HL-60 (cell line): Measurements from ENCODE around the gene TRIM44.

Experiments
- DNase-seq, 2 experiments: peaks; one replicate each; pipeline ENCODE4 v3.0.0-alpha.2; 2010 to 2020; ENCODE audit warnings: low read depth in 1 of 2, low spot score in 1 of 2
- H3K27ac ChIP-seq: fragments of 250-450 bp; sonication (Bioruptor Pico); replicated peaks from 2 replicates; pipeline ENCODE4 v1.5.1; 2020; ENCODE audit warnings: mild to moderate bottlenecking, moderate library complexity
- H3K27me3 ChIP-seq: fragments of 250-450 bp; sonication (Bioruptor Pico); 2 replicates; pipeline ENCODE4 v1.5.1; 2021; ENCODE audit warnings: mild to moderate bottlenecking, moderate library complexity; ENCODE audit not compliant: insufficient read depth, poor library complexity, severe bottlenecking
- H3K4me3 ChIP-seq: replicated peaks from 2 replicates; pipeline ENCODE4 v1.5.1; 2011; ENCODE audit warnings: mild to moderate bottlenecking, control low read depth, low read length; ENCODE audit not compliant: insufficient read depth
- GABPA ChIP-seq: IDR thresholded peaks from 2 replicates; pipeline ENCODE4 v1.6.1; 2012; ENCODE audit warnings: low read depth
- POLR2AphosphoS5 ChIP-seq: IDR thresholded peaks from 2 replicates; pipeline ENCODE4 v1.6.1; 2012; ENCODE audit warnings: low read depth
- SPI1 ChIP-seq: IDR thresholded peaks from 2 replicates; pipeline ENCODE4 v1.6.1; 2012; ENCODE audit warnings: low read depth, mild to moderate bottlenecking, borderline replicate concordance
- TF ChIP-seq, protein P1 (sequence below): IDR thresholded peaks from one replicate; pipeline ENCODE4 v1.5.1; 2011; ENCODE audit warnings: low read length, control low read depth, inconsistent platforms; ENCODE audit not compliant: insufficient read depth
- TF ChIP-seq, protein P2 (sequence below): IDR thresholded peaks from 2 replicates; pipeline ENCODE4 v1.6.1; 2012; ENCODE audit warnings: low read depth; ENCODE audit not compliant: insufficient replicate concordance

TRIM44 gene

DNA sequence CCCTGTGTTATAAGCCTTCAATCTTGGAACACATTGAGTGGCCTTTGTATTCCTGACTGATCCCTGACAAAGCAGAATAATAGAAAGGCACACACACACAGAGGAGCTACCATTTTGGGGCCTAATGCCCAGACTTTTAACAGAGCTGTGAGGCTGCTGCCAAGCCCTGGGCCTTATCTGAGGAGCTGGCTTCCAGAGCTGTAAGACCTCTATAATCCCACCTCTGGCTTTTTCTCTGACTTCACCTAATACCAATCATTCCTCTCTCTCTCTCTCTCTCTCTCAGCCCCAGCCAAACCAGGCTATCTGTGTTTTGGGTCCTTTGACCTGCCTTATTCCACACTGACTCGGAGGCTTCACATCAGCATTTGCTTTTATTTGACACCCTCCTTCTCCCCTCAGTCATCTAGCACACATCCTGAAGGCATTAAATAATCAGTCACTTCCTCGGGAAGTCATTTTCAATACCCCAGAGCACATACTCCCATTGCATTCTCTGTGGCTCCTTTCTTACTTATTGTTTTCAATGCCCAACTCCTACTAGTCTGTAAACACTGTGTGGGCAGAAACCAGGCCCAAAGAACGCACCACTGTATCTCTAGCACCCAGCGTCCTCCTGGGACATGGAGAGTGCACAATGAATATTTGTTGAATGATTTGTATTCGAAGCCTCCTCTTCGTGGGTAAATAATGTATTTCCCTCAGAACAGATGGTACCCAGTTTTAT lies 21.2 kb upstream of the TRIM44 start:
- no peak for TF ChIP-seq POLR2AphosphoS5
- no peak for TF ChIP-seq GABPA
- TF ChIP-seq SPI1, result no peak
- TF ChIP-seq, protein P1, sequence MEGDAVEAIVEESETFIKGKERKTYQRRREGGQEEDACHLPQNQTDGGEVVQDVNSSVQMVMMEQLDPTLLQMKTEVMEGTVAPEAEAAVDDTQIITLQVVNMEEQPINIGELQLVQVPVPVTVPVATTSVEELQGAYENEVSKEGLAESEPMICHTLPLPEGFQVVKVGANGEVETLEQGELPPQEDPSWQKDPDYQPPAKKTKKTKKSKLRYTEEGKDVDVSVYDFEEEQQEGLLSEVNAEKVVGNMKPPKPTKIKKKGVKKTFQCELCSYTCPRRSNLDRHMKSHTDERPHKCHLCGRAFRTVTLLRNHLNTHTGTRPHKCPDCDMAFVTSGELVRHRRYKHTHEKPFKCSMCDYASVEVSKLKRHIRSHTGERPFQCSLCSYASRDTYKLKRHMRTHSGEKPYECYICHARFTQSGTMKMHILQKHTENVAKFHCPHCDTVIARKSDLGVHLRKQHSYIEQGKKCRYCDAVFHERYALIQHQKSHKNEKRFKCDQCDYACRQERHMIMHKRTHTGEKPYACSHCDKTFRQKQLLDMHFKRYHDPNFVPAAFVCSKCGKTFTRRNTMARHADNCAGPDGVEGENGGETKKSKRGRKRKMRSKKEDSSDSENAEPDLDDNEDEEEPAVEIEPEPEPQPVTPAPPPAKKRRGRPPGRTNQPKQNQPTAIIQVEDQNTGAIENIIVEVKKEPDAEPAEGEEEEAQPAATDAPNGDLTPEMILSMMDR, result no peak
- TF ChIP-seq, protein P2, sequence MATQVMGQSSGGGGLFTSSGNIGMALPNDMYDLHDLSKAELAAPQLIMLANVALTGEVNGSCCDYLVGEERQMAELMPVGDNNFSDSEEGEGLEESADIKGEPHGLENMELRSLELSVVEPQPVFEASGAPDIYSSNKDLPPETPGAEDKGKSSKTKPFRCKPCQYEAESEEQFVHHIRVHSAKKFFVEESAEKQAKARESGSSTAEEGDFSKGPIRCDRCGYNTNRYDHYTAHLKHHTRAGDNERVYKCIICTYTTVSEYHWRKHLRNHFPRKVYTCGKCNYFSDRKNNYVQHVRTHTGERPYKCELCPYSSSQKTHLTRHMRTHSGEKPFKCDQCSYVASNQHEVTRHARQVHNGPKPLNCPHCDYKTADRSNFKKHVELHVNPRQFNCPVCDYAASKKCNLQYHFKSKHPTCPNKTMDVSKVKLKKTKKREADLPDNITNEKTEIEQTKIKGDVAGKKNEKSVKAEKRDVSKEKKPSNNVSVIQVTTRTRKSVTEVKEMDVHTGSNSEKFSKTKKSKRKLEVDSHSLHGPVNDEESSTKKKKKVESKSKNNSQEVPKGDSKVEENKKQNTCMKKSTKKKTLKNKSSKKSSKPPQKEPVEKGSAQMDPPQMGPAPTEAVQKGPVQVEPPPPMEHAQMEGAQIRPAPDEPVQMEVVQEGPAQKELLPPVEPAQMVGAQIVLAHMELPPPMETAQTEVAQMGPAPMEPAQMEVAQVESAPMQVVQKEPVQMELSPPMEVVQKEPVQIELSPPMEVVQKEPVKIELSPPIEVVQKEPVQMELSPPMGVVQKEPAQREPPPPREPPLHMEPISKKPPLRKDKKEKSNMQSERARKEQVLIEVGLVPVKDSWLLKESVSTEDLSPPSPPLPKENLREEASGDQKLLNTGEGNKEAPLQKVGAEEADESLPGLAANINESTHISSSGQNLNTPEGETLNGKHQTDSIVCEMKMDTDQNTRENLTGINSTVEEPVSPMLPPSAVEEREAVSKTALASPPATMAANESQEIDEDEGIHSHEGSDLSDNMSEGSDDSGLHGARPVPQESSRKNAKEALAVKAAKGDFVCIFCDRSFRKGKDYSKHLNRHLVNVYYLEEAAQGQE, result no peak
- Histone ChIP-seq H3K27me3 (no peaks in the 10 kb centered on the region), H3K4me3 (no peak overlapping the region), H3K27ac (no peak overlapping the region)
- no peak for DNase-seq

DNA sequence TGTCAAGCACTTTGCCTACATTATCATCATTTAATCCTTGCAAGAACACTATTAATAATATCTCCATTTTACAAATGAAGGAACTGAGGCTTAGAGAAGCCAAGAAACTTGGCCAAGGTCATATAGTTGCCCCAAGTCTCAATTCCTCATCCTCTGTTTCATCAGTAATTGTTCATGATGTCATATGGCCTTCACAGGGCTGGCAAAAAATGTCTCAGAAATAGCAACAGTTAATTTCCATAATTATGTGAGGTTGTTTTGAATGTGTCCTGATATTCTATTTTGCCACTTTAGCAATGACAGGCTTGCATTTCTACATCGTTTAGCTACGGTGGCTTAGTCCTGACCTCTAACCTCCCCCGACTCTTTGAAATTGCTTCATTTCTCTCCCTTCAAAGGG lies 20.6 kb upstream of the TRIM44 start:
- H3K27ac ChIP-seq, result no peak overlapping the region
- TF ChIP-seq, protein P1, result no peak
- TF ChIP-seq SPI1, result no peak
- TF ChIP-seq POLR2AphosphoS5, result no peak
- TF ChIP-seq, protein P2, result no peak
- TF ChIP-seq GABPA, result no peak
- H3K4me3 ChIP-seq, result no peak overlapping the region
- no peaks in the 10 kb centered on the region for H3K27me3 ChIP-seq
- DNase-seq, result no peak

DNA sequence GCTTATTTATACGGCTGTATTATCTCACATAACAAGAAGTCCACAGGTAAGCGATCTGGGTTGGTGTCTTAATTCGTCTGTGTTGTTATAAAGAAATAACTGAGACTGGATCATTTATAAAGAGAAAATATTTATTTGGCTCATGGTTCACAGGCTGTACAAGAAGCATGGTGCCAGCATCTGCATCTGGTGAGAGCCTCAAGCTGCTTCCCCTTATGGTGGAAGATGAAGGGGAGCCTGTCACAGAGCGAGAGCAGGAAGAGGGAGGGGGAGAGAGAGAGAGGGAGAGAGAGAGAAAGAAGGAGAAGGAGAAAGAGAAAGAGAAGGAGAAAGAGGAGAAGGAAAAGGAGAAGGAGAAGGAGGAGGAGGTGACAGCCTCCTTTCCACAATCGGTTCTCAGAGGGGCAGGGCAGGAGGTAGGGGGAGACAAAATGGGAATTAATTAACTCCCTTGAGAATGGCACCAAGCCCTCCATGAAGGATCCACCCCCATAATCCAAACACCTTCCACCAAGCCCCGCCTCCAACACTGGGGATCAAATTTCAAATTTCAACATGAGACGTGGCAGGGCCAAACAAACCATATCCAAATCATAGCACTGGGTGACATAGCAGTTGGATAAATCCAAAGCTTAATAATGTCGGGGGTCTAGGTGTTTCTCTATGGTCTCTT lies 15.0 kb upstream of the TRIM44 start:
- no peak overlapping the region for H3K27ac ChIP-seq
- no peak for DNase-seq
- peaks cover 2% of the 10 kb centered on the region for H3K27me3 ChIP-seq
- no peak overlapping the region for H3K4me3 ChIP-seq
- TF ChIP-seq SPI1, result no peak
- TF ChIP-seq POLR2AphosphoS5, result no peak
- TF ChIP-seq, protein P1, result no peak
- TF ChIP-seq, protein P2, result no peak
- TF ChIP-seq GABPA, result no peak
